IMR-90 (cell line): ENCODE data around the gene BTBD10.

Source experiments
- MAZ ChIP-seq: IDR thresholded peaks from 2 replicates; pipeline ENCODE4 v1.6.1; 2012; ENCODE audit warnings: low read depth, mild to moderate bottlenecking, low read length, improper control_type of control experiment, moderate library complexity, borderline replicate concordance
- MXI1 ChIP-seq: IDR thresholded peaks from 2 replicates; pipeline ENCODE4 v1.6.1; 2012; ENCODE audit warnings: low read depth, mild to moderate bottlenecking, low read length, moderate library complexity, borderline replicate concordance
- POLR2A ChIP-seq: IDR thresholded peaks from 2 replicates; pipeline ENCODE4 v1.6.1; 2012; ENCODE audit warnings: mild to moderate bottlenecking, low read depth, low read length
- RAD21 ChIP-seq: IDR thresholded peaks from 2 replicates; pipeline ENCODE4 v1.6.1; 2012; ENCODE audit warnings: low read length, improper control_type of control experiment
- TF ChIP-seq, protein P1 (sequence below): conservative IDR thresholded peaks from 2 replicates; pipeline ENCODE4 v1.5.1; 2012; ENCODE audit warnings: mild to moderate bottlenecking, low read depth, low read length, improper control_type of control experiment
- TF ChIP-seq, protein P2 (sequence below): fragments of 150-350 bp; IDR thresholded peaks from 2 replicates; pipeline ENCODE4 v1.6.1; 2017; ENCODE audit warnings: mild to moderate bottlenecking, antibody characterized with exemption, low read length, low read depth

DNA sequence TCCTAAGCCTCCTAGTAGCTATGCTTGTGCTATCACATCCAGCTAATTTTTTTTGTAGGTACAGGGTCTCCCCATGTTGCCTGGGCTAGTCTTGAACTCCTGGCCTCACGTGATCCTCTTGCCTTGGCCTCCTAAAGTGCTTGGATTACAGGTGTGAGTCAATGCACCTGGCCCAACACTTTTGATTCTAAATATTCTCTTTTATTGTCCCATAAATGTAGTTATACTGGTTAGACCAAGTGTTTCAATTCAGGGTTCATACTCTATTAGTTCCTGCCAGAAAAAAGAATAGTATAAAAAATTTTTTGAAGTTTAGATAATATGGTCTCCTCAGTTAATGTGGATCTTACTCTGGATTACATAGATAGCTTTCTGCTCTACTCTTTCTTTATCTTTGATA is 39.5 kb upstream of the BTBD10 start:
- TF ChIP-seq, protein P1, sequence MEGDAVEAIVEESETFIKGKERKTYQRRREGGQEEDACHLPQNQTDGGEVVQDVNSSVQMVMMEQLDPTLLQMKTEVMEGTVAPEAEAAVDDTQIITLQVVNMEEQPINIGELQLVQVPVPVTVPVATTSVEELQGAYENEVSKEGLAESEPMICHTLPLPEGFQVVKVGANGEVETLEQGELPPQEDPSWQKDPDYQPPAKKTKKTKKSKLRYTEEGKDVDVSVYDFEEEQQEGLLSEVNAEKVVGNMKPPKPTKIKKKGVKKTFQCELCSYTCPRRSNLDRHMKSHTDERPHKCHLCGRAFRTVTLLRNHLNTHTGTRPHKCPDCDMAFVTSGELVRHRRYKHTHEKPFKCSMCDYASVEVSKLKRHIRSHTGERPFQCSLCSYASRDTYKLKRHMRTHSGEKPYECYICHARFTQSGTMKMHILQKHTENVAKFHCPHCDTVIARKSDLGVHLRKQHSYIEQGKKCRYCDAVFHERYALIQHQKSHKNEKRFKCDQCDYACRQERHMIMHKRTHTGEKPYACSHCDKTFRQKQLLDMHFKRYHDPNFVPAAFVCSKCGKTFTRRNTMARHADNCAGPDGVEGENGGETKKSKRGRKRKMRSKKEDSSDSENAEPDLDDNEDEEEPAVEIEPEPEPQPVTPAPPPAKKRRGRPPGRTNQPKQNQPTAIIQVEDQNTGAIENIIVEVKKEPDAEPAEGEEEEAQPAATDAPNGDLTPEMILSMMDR = no peak
- TF ChIP-seq POLR2A (no peak), MXI1 (no peak), MAZ (no peak), RAD21 (no peak)
- TF ChIP-seq, protein P2, sequence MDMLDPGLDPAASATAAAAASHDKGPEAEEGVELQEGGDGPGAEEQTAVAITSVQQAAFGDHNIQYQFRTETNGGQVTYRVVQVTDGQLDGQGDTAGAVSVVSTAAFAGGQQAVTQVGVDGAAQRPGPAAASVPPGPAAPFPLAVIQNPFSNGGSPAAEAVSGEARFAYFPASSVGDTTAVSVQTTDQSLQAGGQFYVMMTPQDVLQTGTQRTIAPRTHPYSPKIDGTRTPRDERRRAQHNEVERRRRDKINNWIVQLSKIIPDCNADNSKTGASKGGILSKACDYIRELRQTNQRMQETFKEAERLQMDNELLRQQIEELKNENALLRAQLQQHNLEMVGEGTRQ = no peak
